Duodenal mucosa (tissue), 2 donors: Measurements from ENCODE around the gene TMPRSS11B.

Experiments
- H3K27ac ChIP-seq: one replicate; pipeline ENCODE4 v1.7.0; 2013; ENCODE audit warnings: low read depth, low read length
- H3K27me3 ChIP-seq, 2 donors: one replicate each; pipeline ENCODE4 v1.7.0; 2013; ENCODE audit warnings: low read length in 2 of 2, control low read depth in 1 of 2; ENCODE audit not compliant: insufficient read depth in 2 of 2, control insufficient read depth in 1 of 2
- H3K36me3 ChIP-seq, 2 donors: one replicate each; pipeline ENCODE4 v1.7.0; 2013; ENCODE audit warnings: low read length in 2 of 2, control low read depth in 1 of 2; ENCODE audit not compliant: insufficient read depth in 2 of 2, control insufficient read depth in 1 of 2
- H3K4me1 ChIP-seq, 2 donors: one replicate each; pipeline ENCODE4 v1.7.0; 2013; ENCODE audit warnings: low read length in 2 of 2, control low read depth in 1 of 2; ENCODE audit not compliant: insufficient read depth in 2 of 2, control insufficient read depth in 1 of 2
- H3K4me3 ChIP-seq, 2 donors: one replicate each; pipeline ENCODE4 v1.7.0; 2013; ENCODE audit warnings: low read length in 2 of 2, low read depth in 1 of 2
- H3K9ac ChIP-seq, 2 donors: one replicate each; pipeline ENCODE4 v1.7.0; 2013; ENCODE audit warnings: low read length in 2 of 2, low read depth in 1 of 2
- H3K9me3 ChIP-seq, 2 donors: one replicate each; pipeline ENCODE4 v1.7.0; 2013; ENCODE audit warnings: low read length in 2 of 2, control low read depth in 1 of 2; ENCODE audit not compliant: control insufficient read depth in 1 of 2

The TMPRSS11B gene

DNA sequence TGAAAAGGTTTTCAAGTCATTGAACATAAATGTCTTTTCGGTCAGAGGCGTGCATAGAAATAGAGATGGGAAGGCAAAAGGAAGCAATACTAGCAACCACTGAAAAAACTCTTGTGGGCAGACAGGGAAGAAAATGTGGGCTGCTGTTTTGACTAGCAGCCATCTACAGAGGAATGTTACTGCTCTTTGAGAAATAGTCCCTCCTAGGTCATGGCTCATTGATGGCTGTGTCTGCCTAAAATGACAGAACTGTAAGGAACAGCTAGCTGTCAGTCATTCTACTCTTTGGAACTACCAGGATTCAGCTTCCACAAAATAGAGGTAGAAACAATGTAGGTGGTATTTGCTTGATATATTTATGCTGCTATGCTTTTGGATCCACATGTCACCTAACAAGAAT lies 26.9 kb upstream of the TMPRSS11B start:
- Histone ChIP-seq H3K4me1 (no peaks in the 10 kb centered on the region), H3K36me3 (no peaks in the 10 kb centered on the region), H3K9ac (no peak overlapping the region), H3K27ac (no peak overlapping the region), H3K27me3 (no peaks in the 10 kb centered on the region), H3K9me3 (no peaks in the 10 kb centered on the region), H3K4me3 (no peak overlapping the region)

DNA sequence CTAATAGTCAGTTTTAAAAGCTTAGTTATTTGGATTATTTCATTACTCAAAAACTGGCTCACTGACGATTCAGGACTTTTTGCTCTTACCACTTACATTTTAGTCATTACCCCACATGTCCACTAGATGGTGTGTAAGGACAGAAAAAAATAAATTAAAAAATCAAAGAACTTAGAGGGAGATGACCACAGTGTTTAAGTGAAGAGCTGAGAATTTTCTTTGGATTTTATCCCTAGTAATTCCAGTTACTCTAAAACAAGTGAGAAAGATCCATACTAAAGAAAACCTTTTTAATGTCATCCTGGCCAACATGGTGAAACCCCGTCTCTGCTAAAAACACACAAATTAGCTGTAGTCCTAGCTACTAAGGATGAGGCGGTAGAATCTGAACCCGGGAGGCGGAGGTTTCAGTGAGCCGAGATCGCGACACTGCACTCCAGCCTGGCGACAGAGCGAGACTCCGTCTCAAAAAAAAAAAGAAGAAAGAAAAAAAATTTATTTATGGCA lies 26.4 kb upstream of the TMPRSS11B start:
- Histone ChIP-seq H3K36me3 (no peaks in the 10 kb centered on the region), H3K27me3 (no peaks in the 10 kb centered on the region), H3K9ac (no peak overlapping the region), H3K9me3 (no peaks in the 10 kb centered on the region), H3K4me3 (no peak overlapping the region), H3K27ac (no peak overlapping the region), H3K4me1 (no peaks in the 10 kb centered on the region)

DNA sequence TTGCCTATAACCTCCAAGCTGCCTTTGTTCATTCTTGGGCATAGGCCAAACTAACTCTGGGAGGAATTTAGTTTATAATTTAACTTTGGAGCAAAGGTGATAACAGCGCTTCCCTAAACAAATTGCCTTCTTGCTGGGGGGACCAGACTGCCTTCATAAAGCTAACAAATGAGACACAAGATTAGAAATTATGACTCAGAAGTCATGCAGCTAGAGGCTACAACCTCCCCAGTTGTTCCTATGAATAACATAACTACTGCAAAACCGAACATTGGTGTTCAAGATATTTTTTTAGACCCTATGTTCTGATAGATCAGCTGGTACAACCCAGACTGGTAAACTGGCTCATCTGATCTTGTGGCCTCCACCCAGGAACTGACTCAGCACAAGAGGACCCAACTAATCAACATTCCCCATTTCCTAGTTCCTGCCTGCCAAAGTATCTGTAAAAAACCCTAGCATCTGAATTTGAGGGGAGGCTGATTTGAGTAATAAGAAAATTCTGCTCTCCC lies 22.0 kb upstream of the TMPRSS11B start:
- Histone ChIP-seq H3K9ac (no peak overlapping the region), H3K4me1 (no peaks in the 10 kb centered on the region), H3K27me3 (no peaks in the 10 kb centered on the region), H3K27ac (no peak overlapping the region), H3K4me3 (no peak overlapping the region), H3K36me3 (no peaks in the 10 kb centered on the region), H3K9me3 (no peaks in the 10 kb centered on the region)

DNA sequence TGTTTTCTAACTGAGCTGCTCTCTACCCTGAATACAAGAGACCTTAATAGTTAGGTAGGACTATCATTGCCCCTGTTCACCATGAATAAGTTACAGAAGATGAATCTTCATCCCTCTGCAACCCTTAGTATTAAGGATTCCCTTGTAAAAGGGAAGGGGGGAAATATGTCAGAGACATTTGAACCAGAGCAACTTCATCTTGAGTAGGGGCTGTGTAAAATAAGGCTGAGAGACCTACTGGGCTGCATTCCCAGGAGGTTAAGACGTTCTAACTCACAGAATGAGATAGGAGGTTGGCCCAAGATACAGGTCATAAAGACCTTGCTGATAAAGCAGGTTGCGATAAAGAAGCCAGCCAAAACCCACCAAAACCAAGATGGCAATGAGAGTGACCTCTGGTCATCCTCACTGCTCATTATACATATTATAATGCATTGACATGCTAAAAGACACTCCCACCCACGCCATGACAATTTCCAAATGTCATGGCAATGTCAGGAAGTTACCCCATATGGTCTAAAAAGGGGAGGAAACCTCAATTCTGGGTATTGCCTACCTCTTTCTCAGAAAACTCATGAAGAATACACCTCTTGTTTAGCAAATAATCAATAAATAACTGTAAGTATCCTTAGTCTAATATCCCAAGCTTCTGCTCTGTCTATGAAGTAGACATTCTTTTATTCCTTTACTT lies 19.5 kb upstream of the TMPRSS11B start:
- H3K27ac ChIP-seq: no peak overlapping the region
- no peaks in the 10 kb centered on the region for H3K27me3 ChIP-seq
- no peaks in the 10 kb centered on the region for H3K9me3 ChIP-seq
- no peak overlapping the region for H3K9ac ChIP-seq
- H3K4me3 ChIP-seq: no peak overlapping the region
- no peaks in the 10 kb centered on the region for H3K36me3 ChIP-seq
- H3K4me1 ChIP-seq: no peaks in the 10 kb centered on the region

DNA sequence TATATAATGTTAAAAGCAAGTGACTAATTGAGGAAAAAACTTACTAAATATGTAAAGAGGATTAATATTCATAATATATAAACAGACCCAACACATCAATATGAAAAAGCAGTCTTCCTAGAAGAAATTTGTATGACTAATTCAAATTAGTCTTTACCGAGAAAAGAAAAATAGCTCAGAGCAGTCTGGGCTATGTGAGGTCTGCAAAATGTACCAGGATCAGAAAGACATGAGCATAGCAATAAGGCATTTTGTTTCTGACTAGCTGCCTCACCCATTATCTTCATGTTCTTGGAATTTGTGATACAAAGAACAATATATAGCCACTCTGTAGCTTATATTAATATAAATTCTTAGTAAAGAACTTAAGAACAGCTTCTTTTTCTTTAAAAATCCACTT lies 13.7 kb upstream of the TMPRSS11B start:
- Histone ChIP-seq H3K36me3 (no peaks in the 10 kb centered on the region), H3K27ac (no peak overlapping the region), H3K9me3 (no peaks in the 10 kb centered on the region), H3K9ac (no peak overlapping the region), H3K4me3 (no peak overlapping the region), H3K4me1 (no peaks in the 10 kb centered on the region), H3K27me3 (no peaks in the 10 kb centered on the region)

DNA sequence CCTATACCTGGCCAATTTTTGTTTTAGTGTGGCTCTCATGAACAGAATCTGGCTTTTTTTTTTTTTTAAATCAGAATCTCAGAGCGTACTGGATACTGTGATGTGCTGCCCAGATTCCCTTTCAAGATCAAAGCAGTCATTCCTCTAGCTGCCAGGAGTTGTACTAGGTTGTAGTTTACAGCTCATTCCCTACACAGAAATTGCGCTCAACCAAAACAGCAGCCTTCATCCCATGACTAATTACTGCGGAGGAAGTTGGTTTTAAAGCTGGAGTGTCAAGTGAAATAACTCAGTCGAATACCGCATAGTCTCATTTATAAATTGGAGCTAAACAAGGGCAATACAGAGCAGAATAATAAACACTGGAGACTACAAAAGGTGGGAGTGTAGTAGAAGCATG lies 12.2 kb upstream of the TMPRSS11B start:
- H3K27me3 ChIP-seq: no peaks in the 10 kb centered on the region
- H3K27ac ChIP-seq: no peak overlapping the region
- no peak overlapping the region for H3K4me3 ChIP-seq
- no peak overlapping the region for H3K9ac ChIP-seq
- no peaks in the 10 kb centered on the region for H3K36me3 ChIP-seq
- H3K9me3 ChIP-seq: no peaks in the 10 kb centered on the region
- H3K4me1 ChIP-seq: no peaks in the 10 kb centered on the region

DNA sequence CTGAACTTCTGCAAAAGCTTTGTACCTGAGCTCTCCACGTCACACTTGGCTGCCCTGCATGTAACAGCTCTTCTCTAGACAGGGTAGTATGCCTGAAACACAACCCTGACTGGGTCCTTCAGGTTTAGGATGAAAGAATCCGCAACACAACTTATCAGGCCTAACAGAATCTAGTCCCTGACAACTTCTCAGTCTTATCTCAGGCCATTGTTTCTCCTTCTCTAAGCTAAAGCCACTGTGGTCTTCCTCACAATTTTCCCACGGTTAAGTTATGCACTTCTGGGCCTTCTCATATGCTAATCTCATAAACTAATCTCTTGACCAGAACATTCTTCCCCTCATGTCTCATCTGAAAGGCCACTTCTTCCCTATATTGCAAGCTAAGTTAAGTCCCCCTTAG lies 10.8 kb upstream of the TMPRSS11B start:
- H3K36me3 ChIP-seq: no peaks in the 10 kb centered on the region
- no peak overlapping the region for H3K9ac ChIP-seq
- H3K27me3 ChIP-seq: no peaks in the 10 kb centered on the region
- H3K4me1 ChIP-seq: no peaks in the 10 kb centered on the region
- H3K4me3 ChIP-seq: no peak overlapping the region
- no peak overlapping the region for H3K27ac ChIP-seq
- no peaks in the 10 kb centered on the region for H3K9me3 ChIP-seq

DNA sequence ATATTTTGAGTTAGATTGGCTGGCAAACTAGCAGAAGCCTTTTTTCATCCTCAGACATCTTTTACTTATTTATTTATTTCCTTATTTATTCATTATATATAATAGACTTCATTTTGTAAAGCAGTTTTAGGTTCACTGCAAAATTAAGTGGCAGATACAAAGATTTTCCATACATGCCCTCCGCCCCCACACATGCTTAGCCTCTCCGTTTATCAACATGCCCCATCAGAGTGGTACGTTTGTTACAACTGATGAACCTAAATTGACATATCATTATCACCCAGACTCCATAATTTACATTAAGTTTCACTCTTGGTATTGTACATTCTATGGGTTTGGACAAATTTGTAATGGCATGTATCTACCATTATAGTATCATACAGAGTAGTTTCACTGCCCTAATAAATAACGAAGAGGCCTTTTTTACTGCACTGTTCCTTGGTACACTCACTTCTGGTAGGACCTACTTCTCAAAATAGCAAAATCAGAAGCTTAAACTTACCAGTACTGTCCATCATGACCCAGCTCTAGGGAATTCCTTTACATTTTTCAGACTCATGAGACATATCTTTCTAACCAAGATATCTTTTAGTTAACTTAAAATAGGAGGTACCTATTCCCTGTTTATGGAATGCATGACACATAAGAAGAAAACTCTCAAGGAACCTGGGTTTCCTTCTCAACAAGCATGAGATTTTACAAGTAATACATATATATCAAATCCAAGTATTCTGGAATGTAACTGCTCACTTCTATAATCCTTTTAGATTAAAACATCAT lies 4.8 kb upstream of the TMPRSS11B start:
- H3K9ac ChIP-seq: no peak overlapping the region

DNA sequence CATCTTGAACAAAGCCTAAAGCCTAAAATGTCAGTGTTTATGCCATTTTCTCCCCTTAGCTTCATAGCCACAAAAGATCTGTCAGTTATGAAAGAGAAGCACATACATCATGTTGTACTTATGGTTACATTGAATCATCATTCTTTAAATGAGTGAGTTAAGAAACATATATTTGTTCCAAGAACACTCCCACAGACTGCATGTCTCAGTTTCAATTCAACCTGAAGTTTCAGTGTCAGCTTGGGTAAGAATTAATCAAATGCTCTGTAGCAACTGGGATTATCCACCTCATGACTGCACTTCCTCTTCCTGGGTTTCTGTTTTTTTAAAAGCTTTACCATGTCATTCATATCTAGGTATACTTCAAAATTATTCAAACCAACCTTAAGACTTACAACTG lies 3.9 kb upstream of the TMPRSS11B start:
- Histone ChIP-seq H3K4me3 (no peak overlapping the region), H3K27me3 (no peaks in the 10 kb centered on the region), H3K9ac (no peak overlapping the region), H3K36me3 (no peaks in the 10 kb centered on the region), H3K4me1 (no peaks in the 10 kb centered on the region), H3K9me3 (no peaks in the 10 kb centered on the region), H3K27ac (no peak overlapping the region)

More for the DNA sequence above, 4.8 kb upstream of the TMPRSS11B start:
- no peaks in the 10 kb centered on the region for H3K9me3 ChIP-seq
- H3K4me3 ChIP-seq: no peak overlapping the region
- H3K4me1 ChIP-seq: no peaks in the 10 kb centered on the region
- no peaks in the 10 kb centered on the region for H3K36me3 ChIP-seq
- H3K27ac ChIP-seq: no peak overlapping the region
- H3K27me3 ChIP-seq: no peaks in the 10 kb centered on the region

DNA sequence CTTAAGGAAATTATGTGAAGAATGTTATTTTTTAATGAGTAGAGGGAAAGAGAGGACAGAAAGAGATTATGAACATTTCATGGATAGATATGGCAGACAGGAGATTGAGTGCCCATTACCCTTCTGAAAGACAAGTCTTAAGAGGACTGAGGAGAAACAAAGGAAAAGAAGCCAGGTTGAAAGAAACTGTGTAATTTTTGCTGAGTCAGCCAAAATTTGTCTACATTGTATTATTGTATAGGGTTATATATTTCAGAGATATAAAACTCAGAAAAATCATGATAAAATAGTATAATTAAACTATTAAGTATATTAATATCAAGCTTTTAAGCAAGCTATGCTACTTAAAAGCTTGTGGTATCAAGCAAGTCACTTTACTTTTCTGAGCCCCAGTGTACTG lies 4.9 kb downstream of the TMPRSS11B start:
- Histone ChIP-seq H3K4me3 (no peak overlapping the region), H3K9me3 (no peaks in the 10 kb centered on the region), H3K9ac (no peak overlapping the region), H3K36me3 (no peaks in the 10 kb centered on the region), H3K27me3 (no peaks in the 10 kb centered on the region), H3K4me1 (no peaks in the 10 kb centered on the region), H3K27ac (no peak overlapping the region)
